ENCODE measurements around the gene UQCC3. TPM values are rescaled to one million over a fixed set of nuclear protein-coding genes. Genes with fewer than 3 reads are reported as not detected.

UQCC3 gene
- total and polyA plus RNA-seq, 2 of the 13 experiments (the other 11 are each of a cell fraction or from before 2014, with no cell fraction given) = 7.7 to 16.0 TPM

GRCh38 chr11:62709247-62710000 is 38.0 kb downstream of the UQCC3 start (continued):
- TF ChIP-seq CAMTA2 (CRISPR knock-in tag; IDR thresholded peaks at IDR 0.05; ENCODE audit: borderline replicate concordance) (no peak), ZKSCAN8 (CRISPR knock-in tag; IDR thresholded peaks at IDR 0.05; ENCODE audit: borderline replicate concordance) (no peak), RBAK (CRISPR knock-in tag; IDR thresholded peaks at IDR 0.05) (no peak), ZSCAN25 (CRISPR knock-in tag; IDR thresholded peaks at IDR 0.05) (no peak), MEF2D (CRISPR knock-in tag; IDR thresholded peaks at IDR 0.05) (no peak), RAD51 (IDR thresholded peaks at IDR 0.05; ENCODE audit: borderline replicate concordance) (no peak), ATF2 (CRISPR knock-in tag; IDR thresholded peaks at IDR 0.05) (no peak), ZNF775 (CRISPR knock-in tag; IDR thresholded peaks at IDR 0.05; ENCODE audit: borderline replicate concordance) (no peak), ZNF558 (CRISPR knock-in tag; IDR thresholded peaks at IDR 0.05; ENCODE audit: borderline replicate concordance) (no peak), SOX13 (IDR thresholded peaks at IDR 0.05) (no peak), SOX13 (CRISPR knock-in tag; conservative IDR thresholded peaks at IDR 0.05 in 1 of 2, IDR thresholded peaks at IDR 0.05 in 1 of 2) (no peak), KDM3A (CRISPR knock-in tag; IDR thresholded peaks at IDR 0.05; ENCODE audit: low read depth) (no peak), ZNF451 (CRISPR knock-in tag; IDR thresholded peaks at IDR 0.05) (no peak)

- Histone ChIP-seq H3K36me3 (replicated peaks in 1 of 2; ENCODE audit: control insufficient read depth in 1 of 2, insufficient read depth in 2 of 2, low read length in 2 of 2) (peaks cover 14 to 57% of the 10 kb centered on the region in 2 experiments), H3K4me3 (replicated peaks in 1 of 3; ENCODE audit: insufficient read depth in 1 of 3, low read depth in 2 of 3, low read length in 3 of 3) (no peak overlapping the region), H3K9ac (ENCODE audit: insufficient read depth, low read depth, low read length) (no peak overlapping the region), H3K4me2 (ENCODE audit: low read depth, low read length) (no peak overlapping the region), H3K9me3 (ENCODE audit: low read length) (no peaks in the 10 kb centered on the region), H4K20me1 (ENCODE audit: insufficient read depth, low read length) (peaks cover 6% of the 10 kb centered on the region; the same call in 1 of the 2 replicates), H3K79me2 (ENCODE audit: insufficient read depth, low read length) (no peaks in the 10 kb centered on the region), H2AFZ (ENCODE audit: low read length) (no peak overlapping the region), H3K4me1 (ENCODE audit: insufficient read depth, low read length) (peaks cover 16% of the 10 kb centered on the region), H3K27me3 (ENCODE audit: control insufficient read depth in 1 of 2, insufficient read depth in 2 of 2, low read length in 2 of 2) (no peaks in the 10 kb centered on the region), H3K27ac (ENCODE audit: extremely low read length, insufficient read depth, low read length) (no peak overlapping the region)
- no TSS peak for BruUV-seq (replicated peaks)
- ATAC-seq = no peak
- in situ Hi-C loops (cut with HindIII; ENCODE audit: extremely low pct_ligation_motif_present, low pct_unique_long_range_greater_than_20kb) = no loop called here
- ChIA-PET CTCF (ENCODE audit: low intra/inter-chr PET ratio, low total read pairs) (no interaction called here), POLR2A (no interaction called here)
- intact Hi-C loops (cut with micrococcal nuclease; ENCODE audit: unreplicated experiment) = no loop called here
- DNase-seq (ENCODE audit: low spot score) = no peak
- WGBS (ENCODE audit: low lambda C conversion rate) = 98% methylated on average over 7 of the region's 7 CpGs
- no peak for FAIRE-seq
- TF ChIP-seq CCDC6 (CRISPR knock-in tag; IDR thresholded peaks at IDR 0.05) (no peak), SETDB1 (CRISPR knock-in tag; IDR thresholded peaks at IDR 0.05; ENCODE audit: borderline replicate concordance) (no peak), ZNF33A (CRISPR knock-in tag; IDR thresholded peaks at IDR 0.05; ENCODE audit: borderline replicate concordance) (no peak), ZNF549 (CRISPR knock-in tag; IDR thresholded peaks at IDR 0.05) (no peak), ZNF276 (CRISPR knock-in tag; IDR thresholded peaks at IDR 0.05; ENCODE audit: low read depth) (no peak), CENPBD1 (CRISPR knock-in tag; IDR thresholded peaks at IDR 0.05; ENCODE audit: borderline replicate concordance, low read depth) (no peak), ZNF234 (CRISPR knock-in tag; conservative IDR thresholded peaks at IDR 0.05) (no peak)
Measured at GRCh38 chr11:62710001-62710345, 38.5 kb downstream of the UQCC3 start.
